Subcutaneous abdominal adipose tissue (tissue), 5 donors: Measurements from ENCODE around the gene ALX4.
A peak's percentile ranks its signal among the peaks of the same experiment; 100 is the strongest.

ENCODE experiments used
- H3K27ac ChIP-seq: one replicate; pipeline ENCODE4 v1.7.0; 2013; ENCODE audit warnings: low read depth, mild to moderate bottlenecking, inconsistent platforms, low read length, moderate library complexity
- H3K27me3 ChIP-seq, 5 donors: one replicate each; pipeline ENCODE4 v1.7.0; 2013; ENCODE audit warnings: low read length in 5 of 5, inconsistent platforms in 1 of 5; ENCODE audit not compliant: control insufficient read depth in 5 of 5, insufficient read depth in 4 of 5
- H3K36me3 ChIP-seq, 5 donors: one replicate each; pipeline ENCODE4 v1.7.0; 2013; ENCODE audit warnings: low read length in 5 of 5; ENCODE audit not compliant: control insufficient read depth in 5 of 5, insufficient read depth in 5 of 5
- H3K4me1 ChIP-seq, 5 donors: one replicate each; pipeline ENCODE4 v1.7.0; 2013; ENCODE audit warnings: low read length in 5 of 5, mild to moderate bottlenecking in 3 of 5, moderate library complexity in 1 of 5; ENCODE audit not compliant: control insufficient read depth in 5 of 5, insufficient read depth in 5 of 5
- H3K4me3 ChIP-seq, 5 donors: one replicate each; pipeline ENCODE4 v1.7.0; 2013; ENCODE audit warnings: low read length in 5 of 5, low read depth in 1 of 5
- H3K9ac ChIP-seq, 5 donors: one replicate each; pipeline ENCODE4 v1.7.0; 2013; ENCODE audit warnings: low read length in 5 of 5, mild to moderate bottlenecking in 4 of 5, moderate library complexity in 3 of 5
- H3K9me3 ChIP-seq, 5 donors: one replicate each; pipeline ENCODE4 v1.7.0; 2013; ENCODE audit warnings: low read length in 5 of 5; ENCODE audit not compliant: control insufficient read depth in 5 of 5
- donor health status: healthy.
- donor health status: healthy.
- donor health status: healthy.
- donor health status: healthy.
- donor health status: healthy.

Gene ALX4

DNA sequence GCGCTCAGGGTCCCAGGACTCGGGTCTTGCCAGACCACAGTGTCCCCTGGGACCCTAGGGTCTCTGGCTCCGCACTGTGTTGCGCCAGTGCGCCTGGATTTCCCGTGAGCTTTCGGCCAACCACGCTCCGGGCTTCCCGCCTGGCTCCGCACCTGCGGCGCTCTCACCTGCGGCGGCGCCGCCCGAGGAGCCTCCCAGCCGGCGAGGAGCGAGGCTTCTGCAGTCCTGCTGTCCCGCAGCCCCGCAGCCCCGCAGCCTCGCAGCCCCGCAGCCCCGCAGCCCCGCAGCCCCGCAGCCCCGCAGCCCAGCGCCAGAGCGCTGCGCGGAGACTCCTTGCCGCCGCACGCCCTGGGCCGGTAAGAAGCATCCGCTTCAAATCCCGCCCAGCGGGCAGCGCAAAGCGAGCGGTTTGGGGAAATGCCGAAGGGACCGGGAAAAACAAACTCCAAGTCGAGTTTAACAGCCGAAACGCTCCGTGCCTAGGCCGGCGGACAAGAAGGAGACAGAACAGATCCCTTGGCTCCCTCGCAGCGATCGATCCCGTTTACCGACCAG lies 939 bp downstream of the ALX4 start:
- no peak overlapping the region for H3K9ac ChIP-seq
- peak overlapping the region; percentile 46 to 68 (median 49) for H3K4me3 ChIP-seq
- H3K27ac ChIP-seq = no peak overlapping the region
- no peaks in the 10 kb centered on the region for H3K9me3 ChIP-seq
- peaks cover 44 to 88% (median 75%) of the 10 kb centered on the region in 5 donors for H3K27me3 ChIP-seq
- peaks cover 0 to 43% (median 39%) of the 10 kb centered on the region in 5 donors for H3K4me1 ChIP-seq
- no peaks in the 10 kb centered on the region for H3K36me3 ChIP-seq

DNA sequence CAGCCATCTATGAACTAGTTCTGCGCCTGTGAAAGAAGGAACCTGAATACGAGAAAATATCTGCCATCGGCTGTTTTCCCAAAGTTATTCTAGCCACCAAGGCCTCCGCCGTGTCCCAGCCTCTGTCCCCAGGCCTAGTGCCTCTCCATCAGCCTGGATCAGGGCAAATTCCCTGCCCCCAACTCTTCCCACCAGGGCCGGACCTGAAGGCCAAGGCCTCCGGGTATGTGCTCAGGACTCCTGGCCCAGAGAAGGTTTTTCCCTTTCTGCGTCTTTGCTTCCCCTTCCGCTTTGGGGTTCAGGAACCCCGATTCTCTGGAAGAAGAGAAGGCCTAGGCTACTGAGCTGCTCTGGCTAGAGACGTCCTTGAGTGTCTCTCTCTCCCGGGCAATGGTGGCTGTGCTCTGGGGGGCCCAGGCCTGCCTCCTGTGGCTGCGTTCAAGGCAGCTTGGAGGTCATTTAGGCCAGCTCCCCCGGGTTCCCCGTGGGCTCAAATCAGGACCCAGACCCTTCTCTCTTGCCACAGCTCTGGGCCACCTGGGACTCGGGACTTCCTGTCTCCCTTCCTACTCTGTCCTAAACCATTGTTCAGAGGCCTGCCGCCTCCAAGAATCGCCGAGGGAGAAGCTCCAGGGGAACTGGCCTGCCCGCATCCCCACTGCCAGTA lies 1.6 kb downstream of the ALX4 start:
- Histone ChIP-seq H3K27ac (no peak overlapping the region), H3K27me3 (peaks cover 43 to 88% (median 72%) of the 10 kb centered on the region in 5 donors), H3K4me1 (peaks cover 0 to 45% (median 40%) of the 10 kb centered on the region in 5 donors), H3K4me3 (no peak overlapping the region), H3K36me3 (no peaks in the 10 kb centered on the region), H3K9me3 (no peaks in the 10 kb centered on the region), H3K9ac (no peak overlapping the region)

DNA sequence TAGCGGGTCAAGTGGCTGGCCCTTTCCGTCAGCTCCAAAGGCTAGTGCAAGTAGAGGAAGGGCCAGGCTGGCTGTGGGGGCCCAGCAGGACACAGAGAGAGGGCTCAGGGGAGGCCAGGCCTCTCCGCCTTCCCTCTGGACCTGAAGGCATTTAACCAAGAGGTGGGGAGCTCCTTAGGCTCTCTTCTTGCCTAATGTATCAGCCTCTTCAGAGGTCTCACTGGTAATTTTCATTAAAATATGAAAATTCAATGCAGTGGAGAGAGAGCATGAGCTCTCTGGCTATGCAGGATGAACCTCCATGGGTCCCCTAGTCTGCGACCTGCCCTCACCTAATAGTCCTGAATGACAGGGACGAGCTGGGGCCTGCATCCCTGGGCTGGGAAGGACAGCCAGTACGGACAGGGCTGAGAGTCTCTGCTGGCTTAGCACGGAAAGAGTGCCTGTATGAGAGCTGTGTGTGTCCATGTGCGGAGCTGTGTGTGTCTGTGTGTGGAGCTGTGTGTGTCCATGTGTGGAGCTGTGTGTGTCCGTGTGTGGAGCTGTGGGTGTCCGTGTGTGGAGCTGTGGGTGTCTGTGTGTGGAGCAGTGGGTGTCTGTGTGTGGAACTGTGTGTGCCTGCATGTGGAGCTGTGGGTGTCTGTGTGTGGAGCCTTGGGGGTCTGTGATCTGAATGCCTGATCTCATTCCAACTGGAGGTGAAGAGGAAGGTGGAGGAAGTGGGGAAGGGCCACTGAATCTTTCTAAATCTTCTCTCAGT lies 2.4 kb downstream of the ALX4 start:
- Histone ChIP-seq H3K4me3 (no peak overlapping the region), H3K4me1 (peaks cover 0 to 45% (median 40%) of the 10 kb centered on the region in 5 donors), H3K27me3 (peaks cover 38 to 89% (median 73%) of the 10 kb centered on the region in 5 donors), H3K9ac (no peak overlapping the region), H3K27ac (no peak overlapping the region), H3K9me3 (no peaks in the 10 kb centered on the region), H3K36me3 (no peaks in the 10 kb centered on the region)

DNA sequence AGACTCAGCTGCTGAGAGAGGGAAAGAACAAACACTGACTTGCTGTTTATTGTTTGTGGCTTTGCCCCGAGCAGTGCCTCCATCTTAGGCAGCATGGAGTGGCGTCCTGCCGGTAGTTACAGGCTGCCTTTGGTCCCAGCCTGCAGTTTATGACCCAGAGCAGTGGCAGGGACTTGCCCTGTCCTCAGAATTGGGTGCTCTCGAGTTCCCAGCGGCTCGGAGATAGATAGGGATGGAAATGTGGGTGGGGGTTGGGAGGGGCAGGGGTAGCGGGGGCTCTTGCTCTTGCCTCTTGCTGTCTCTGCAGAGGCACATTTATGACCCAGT lies 3.1 kb downstream of the ALX4 start:
- Histone ChIP-seq H3K27me3 (peaks cover 32 to 90% (median 74%) of the 10 kb centered on the region in 5 donors), H3K36me3 (no peaks in the 10 kb centered on the region), H3K4me1 (peaks cover 0 to 45% (median 40%) of the 10 kb centered on the region in 5 donors), H3K27ac (no peak overlapping the region), H3K9ac (no peak overlapping the region), H3K4me3 (no peak overlapping the region), H3K9me3 (no peaks in the 10 kb centered on the region)

DNA sequence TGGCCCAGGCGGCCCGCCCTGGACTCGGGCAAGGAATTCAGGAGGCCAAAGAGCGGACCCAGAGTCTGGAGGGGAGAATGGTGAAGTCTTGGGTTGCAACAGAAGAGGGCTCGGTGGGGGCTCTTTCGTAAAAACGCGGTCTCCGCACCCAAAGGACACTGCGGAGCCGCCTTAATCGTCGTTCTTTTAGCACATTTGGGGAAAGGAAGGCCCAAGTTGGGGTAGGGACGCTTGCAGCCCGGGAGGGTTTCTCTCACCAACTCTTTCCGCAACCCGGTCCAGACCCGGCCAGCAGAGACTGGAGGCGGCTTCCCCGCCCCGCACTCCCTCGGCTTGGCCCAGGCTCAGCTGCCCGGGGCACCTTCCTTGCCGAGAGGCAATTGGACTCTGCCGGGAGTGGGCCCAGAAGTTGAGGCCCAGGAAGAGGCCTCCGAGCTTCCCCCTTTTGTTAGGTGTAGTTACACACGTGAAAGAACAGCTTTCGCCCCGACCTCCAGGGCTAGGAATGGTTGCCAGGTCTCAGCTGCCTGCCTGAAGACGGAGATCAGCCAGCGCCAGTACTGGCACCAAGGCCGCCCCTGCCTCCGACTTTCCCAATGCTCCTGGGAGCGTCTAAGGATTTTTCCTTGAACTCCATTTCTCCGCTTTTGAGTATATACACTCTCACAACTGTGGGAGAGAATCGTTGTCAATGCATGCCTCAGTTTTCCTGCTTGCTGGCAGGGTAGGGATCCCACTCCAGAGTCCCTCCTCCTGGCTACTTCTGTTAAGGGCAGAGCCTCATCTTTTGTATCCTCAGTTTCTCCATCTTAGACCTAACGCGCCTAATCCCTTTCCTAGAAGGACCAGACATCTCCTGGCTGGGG lies 3.7 kb downstream of the ALX4 start:
- H3K36me3 ChIP-seq = no peaks in the 10 kb centered on the region
- peak overlapping the region in 2 of 5 donors; percentile 41 to 52 for H3K9ac ChIP-seq
- H3K27me3 ChIP-seq = peaks cover 26 to 90% (median 68%) of the 10 kb centered on the region in 5 donors
- H3K4me1 ChIP-seq = peaks cover 0 to 45% (median 40%) of the 10 kb centered on the region in 5 donors
- no peak overlapping the region for H3K27ac ChIP-seq
- H3K9me3 ChIP-seq = no peaks in the 10 kb centered on the region
- H3K4me3 ChIP-seq = peak overlapping the region; percentile 57 to 73 (median 66)

DNA sequence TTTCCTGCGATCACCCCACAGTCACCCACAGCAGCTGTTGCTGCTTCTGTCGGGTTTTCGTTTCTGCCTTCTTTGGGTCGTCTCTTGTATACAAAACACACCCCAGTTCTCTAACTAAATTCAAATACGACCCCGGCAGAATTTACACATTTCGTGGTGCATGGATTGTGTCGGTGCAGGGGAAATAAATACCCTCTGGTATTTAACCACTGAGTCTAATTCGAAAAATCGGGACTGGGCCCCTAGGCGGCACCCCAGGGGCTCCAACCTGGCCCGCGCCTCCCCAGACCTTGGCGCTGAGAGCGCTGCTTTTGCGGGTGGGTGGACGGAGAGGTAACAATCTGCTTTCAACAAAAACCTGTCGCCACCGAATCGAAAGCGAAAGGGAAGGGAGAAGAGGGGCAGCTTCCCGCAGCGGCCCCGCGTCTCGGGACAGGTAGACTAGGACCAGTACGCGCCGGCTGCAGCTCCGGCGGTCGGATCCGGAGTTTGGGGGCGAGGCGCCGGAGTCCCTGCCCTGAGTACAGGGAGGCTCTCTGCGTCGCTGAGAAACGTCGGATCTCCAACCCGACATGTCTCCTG lies 4.4 kb downstream of the ALX4 start:
- H3K27me3 ChIP-seq = peaks cover 19 to 84% (median 61%) of the 10 kb centered on the region in 5 donors
- peaks cover 0 to 45% (median 36%) of the 10 kb centered on the region in 5 donors for H3K4me1 ChIP-seq
- H3K27ac ChIP-seq = no peak overlapping the region
- peak overlapping the region in 3 of 5 donors; percentile 16 to 52 (median 41) for H3K9ac ChIP-seq
- no peaks in the 10 kb centered on the region for H3K9me3 ChIP-seq
- no peaks in the 10 kb centered on the region for H3K36me3 ChIP-seq
- peak overlapping the region; percentile 31 to 73 (median 66) for H3K4me3 ChIP-seq

DNA sequence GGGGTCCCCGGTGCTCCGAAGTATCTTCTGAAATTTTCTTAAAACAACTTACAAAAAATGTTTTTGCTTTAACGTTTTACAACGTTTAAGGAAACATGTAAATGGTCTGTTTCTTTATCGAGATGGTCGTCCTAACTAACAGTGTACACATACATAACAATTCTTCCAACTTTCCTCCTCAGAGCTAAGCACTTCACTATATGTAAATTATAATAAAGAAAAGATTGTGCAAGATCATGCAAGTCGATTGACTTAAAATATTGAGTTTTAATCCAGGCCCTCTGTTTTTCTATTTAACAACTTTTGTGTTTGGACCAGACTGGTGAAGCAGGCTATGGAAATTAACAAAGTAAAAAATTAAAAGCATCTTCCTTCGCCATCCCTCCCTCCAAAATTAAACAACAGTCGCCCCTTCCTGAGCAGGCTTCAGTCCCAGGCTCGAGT lies 4.9 kb downstream of the ALX4 start:
- Histone ChIP-seq H3K4me1 (peaks cover 0 to 41% (median 35%) of the 10 kb centered on the region in 5 donors), H3K36me3 (no peaks in the 10 kb centered on the region), H3K4me3 (peak overlapping the region in 4 of 5 donors; percentile 31 to 73 (median 68)), H3K27me3 (peaks cover 19 to 80% (median 57%) of the 10 kb centered on the region in 5 donors), H3K27ac (no peak overlapping the region), H3K9me3 (no peaks in the 10 kb centered on the region), H3K9ac (peak overlapping the region in 1 of 5 donors; percentile 52)

DNA sequence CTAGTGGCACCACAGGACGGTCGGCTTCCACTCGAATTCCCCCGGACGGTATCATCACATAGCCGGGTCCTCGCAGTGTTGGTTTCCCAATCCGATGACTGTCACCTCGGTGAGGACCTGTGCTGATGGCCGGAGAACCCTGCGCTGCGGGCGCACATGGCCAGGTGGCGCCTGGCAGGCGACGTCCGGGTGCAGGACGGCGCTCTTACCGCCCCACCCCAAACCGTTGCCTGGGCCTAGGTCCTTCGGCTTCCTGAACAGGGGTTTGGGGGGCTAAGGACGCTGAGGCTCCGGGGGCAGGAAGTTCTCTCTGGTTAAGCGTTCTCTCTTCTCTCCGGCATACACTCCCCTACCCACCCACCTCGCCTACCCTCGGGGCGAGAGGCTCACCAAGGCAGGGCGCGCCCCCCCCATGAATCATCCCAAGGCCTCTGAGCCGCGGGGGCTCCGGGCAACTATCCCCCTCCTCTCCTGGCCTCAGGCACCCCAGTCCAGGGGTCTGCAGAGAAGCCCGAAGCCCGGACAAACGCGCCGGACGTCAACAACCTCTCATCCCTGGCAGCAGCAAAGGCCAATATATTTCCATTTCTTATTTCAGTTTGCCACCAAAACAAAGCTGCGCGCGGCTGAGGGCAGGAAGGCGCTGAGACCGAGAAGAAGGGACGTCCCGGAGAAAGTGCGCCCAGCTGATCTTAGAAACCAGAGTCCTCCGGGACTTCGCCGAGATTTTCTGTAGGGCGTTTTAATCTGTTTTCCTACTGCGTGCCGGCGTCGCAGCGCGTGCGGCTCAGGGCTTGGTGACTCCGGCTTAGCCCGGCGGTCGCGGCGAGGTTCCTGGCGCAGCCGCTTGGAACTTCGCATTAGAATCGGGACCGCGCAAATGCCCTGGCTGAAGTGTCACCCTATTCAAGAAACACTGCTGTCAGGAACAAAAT lies 5.6 kb downstream of the ALX4 start:
- Histone ChIP-seq H3K27me3 (peaks cover 19 to 74% (median 52%) of the 10 kb centered on the region in 5 donors), H3K36me3 (no peaks in the 10 kb centered on the region), H3K4me3 (peak overlapping the region in 3 of 5 donors; percentile 22 to 66 (median 36)), H3K9me3 (no peaks in the 10 kb centered on the region), H3K4me1 (peaks cover 0 to 34% (median 28%) of the 10 kb centered on the region in 5 donors), H3K9ac (no peak overlapping the region), H3K27ac (no peak overlapping the region)
